HG03520 (cell line): ENCODE measurements around the gene VENTX.
"Not testable (repeated sequence)": the region's sequence is repeated elsewhere in the genome, so short reads cannot be mapped to it uniquely, and the experiment has no call there.

Experiments used
- ATAC-seq: cut with Tn5 transposase; IDR thresholded peaks from one replicate; pipeline ENCODE4 v1.9.1; 2021; ENCODE audit warnings: mild to moderate bottlenecking, moderate library complexity; ENCODE audit not compliant: unreplicated experiment

Gene VENTX

DNA sequence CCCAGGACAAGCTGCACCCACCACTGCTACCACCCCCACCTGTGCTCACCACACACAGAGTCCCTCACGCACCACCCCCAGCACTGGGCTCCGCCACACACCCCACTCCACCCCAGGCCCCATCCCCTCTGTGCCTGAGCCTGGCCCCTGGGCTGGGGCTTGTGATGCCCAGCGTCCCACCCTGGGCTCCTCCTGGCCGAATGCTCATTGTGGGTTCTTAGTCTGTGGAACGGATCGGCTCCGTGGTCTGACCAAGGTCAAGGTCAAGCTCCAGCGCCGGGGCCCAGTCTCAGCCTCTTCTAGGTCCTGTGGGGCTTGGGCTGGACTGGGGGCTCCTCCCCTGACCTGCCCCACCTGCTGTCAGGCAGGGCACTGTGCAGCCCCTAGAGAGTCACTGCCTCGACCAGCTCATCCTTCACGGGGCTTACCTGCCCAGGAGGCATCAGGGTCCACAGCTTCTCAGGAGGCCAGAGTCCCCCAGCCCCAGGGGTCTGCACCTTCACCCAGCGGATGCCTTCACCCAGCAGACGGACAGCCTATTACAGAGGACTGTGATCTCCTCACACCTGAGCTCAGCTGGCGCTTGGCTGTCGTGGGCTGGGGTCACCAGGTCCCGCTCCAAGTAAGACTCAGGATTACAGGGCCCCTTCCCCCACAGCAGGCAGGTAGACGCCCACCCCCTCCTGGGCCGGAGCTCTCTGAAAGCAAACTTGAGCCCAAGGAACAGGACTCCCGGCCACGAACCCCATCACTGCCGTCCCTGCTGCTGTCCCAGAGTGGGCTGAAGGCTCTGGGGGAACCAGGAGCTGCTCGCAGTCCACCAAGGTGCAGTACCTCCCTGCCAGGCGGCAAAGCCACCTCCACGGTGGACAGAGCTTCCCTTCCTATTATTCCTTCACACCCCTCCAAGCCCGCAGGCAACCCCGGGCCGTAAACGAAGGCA, 22.9 kb upstream of the VENTX start:
- no peak for ATAC-seq

DNA sequence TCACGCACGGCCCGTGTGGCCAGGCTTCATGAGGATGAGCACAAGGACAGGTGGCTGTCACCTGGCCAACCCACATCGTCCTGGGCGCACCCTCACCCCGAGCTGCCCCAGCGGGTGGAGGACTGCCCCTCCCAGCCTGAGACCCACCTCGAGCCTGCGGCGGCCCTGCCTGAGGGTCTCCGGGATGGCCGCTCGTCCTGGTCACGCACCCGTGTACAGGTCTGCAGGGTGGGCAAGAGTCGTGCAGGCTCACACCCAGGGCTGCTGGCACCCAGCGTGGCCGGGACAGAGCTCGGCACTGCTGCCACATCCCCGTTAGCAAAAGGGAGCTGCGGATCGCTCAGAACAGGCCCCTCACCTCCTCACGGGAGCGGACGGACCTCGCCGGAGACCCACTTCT, 22.1 kb upstream of the VENTX start:
- no peak for ATAC-seq

DNA sequence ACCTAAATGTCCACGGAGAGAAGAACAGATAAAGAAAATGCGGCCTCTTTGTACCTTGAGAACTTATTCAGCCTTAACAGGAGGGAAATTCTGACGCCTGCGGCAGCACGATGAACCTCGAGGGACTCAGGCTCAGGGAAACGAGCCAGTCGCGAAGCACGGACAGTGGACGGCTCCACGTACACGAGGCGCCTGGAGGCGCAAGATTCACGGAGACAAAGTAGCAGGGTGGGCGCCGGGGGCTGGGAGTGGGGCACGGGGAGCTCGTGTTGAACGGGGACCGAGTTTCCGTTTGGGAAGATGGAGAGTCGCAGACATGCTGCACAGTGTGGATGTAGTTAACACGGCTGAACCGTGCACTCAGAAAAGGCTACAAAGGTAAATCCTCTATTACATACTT, 20.9 kb upstream of the VENTX start:
- ATAC-seq = no peak

DNA sequence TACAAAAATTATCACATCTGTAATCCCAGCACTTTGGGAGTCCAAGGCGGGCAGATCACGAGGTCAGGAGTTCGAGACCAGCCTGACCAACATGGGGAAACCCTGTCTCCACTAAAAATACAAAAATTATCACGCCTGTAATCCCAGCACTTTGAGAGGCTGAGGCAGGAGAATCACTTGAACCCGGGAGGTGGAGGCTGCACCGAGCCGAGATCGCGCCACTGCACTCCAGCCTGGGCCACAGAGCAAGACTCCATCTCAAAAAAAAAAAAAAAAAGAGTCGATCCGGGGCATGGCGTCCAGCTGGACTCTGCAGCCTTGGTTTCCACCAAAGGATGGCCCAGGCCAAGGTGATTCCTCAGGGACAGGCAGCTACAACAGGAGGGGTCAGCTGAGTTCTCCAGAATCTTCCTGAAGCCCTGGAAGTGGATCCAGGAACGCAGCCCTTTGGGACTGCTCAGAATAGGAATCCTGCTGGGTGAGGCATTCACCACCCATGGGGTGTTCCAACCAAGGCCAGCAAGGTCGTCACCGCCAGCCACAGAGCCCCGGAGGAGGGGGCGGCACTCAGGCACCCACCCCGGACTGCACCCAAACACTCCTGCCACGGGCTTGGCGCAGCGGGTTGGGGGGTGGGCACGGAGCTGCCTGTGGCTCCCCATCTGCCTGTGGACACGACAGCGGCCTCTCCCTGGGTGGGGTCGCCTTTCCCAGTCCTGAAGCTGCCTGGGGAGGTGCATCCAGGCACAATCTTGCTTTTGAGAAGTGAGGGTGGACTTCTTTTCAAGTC, 19.7 kb upstream of the VENTX start:
- no peak for ATAC-seq

DNA sequence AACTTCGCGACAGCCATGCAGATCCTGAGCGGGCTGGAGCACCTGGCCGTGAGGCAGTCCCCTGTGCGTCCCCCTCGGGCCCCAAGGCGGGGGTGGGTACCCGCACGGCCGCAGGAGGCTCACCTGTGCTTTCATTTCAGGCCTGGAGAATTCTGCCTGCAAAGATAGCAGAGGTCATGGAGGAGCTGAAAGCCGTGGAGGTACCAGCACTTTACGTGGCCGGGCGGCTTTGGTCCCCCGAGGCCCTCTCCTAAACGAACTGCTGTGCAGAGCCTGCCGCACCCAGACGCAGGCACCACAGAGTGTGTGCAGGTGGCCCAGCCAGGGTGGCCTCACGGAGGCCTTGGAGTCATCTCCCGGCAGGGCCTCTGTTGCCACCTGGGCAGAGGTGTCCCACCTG, 18.8 kb upstream of the VENTX start:
- ATAC-seq = no peak

DNA sequence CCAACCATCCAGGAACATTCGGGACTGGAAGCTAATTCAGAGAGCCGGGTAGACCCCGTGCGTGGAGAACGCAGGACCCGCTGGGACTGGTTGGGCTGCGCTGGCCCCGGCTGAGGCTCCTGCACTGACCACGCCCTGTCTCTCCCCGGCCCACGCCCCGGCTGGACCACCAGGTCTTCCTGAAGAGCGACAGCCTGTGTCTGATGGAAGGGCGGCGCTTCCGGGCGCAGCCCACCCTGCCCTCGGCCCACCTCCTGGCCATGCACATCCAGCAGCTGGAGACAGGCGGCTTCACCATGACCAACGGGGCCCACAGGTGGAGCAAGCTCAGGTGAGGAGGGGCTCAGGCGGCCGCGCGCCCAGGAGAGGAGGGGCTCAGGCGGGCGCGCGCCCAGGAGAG, 17.9 kb upstream of the VENTX start:
- no peak for ATAC-seq

DNA sequence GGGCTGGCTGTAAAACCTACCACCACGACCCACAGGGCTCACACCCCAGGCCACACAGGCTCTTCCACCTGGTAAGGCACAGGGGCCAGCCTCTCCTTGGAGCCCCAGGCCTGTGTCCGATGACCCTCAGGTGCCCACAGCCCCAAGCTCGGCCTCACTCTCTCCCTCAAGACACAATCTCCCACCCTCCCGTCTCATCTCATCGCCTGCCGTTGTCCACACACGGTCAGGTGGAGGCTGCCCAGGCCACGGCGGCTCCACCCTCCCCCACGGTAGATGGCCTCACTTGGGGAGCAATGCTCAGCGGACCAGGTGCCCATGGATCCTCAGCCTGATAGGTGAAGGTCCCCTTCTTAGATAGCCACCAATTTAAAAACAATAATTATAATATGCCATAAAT, 16.3 kb upstream of the VENTX start:
- ATAC-seq = no peak

DNA sequence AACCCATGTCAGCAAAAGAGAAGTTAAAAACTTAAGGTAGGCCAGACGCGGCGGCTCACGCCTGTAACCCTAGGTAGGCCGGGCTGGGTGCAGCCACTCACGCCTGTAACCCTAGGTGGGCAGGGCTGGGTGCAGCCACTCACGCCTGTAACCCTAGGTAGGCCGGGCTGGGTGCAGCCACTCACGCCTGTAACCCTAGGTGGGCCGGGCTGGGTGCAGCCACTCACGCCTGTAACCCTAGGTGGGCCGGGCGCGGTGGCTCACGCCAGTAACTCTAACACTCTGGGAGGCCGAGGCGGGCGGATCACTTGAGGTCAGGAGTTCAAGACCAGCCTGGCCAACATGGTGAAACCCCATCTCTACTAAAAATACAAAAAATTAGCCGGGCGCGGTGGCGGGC, 15.9 kb upstream of the VENTX start:
- ATAC-seq = not testable (repeated sequence)

DNA sequence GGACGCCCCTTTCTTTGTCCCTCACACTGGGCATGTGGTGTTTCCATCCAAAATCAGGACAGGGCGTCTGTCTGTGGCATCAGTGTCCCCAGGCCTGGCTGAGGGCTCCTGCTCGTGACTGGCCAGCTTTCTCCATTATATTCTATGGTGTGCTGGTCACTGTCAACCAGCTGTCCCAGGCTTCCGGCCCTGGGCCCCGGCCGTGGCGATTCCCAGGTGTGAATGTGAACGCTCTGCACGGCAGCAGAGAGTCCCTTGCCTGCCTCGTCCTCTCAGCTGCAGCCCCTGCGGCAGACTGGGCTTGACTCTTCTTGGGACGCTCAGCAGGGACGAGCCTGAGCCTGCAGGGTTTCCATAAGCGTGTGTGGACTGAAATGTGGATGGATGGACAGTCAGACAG, 13.6 kb upstream of the VENTX start:
- ATAC-seq = no peak

DNA sequence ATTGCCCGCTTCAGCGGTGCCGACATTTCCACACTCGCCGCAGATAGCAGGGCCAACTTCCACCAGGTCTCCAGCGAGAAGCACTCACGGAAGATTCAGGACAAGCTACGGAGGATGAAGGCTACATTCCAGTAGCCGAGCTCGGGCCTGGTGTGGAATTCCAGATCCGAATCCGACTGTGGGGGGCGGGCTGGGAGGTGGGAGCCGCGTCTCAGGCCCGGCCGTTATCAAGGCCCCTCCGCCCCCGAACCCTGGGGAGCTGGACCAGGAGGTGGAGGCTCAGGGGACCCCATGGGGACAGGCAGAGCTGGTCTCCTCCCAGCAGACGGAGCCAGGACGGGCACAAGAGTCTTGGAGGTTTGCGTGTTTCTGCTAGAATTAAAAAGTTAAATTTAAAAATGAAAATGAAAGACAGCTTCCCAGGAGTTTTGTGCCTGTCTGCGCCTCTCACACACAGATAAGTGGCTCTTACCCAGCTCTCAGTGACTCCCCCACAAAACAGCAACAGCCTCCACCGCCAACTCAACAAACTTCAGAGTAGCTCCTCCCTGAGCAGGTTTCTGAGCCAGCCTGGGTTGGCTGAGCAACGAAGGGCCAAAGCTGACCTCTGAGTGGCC, 12.8 kb upstream of the VENTX start:
- ATAC-seq = no peak

DNA sequence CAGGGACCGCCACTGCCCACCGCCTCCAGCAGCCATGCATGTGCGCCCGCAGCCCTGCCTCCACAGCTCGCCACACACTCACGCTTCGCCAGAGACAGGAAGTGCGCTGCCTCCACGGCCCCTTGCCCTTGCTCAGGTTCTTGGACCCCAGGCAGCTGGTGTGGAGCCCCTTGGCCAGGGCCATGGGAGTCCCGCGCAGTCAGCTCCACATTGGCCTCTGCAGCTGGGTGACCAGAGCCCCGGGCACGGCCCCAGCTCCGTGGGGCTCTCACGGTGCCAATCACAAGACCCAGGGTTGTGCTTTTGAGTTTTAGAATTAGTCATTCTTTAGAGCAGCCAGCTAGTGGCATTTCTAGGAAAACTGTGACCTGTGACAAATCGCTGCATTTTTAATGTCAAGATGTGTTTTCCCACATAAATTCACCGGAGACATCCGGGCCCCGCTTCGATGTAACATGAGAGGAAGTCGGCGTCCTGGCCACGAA, 11.9 kb upstream of the VENTX start:
- no peak for ATAC-seq

DNA sequence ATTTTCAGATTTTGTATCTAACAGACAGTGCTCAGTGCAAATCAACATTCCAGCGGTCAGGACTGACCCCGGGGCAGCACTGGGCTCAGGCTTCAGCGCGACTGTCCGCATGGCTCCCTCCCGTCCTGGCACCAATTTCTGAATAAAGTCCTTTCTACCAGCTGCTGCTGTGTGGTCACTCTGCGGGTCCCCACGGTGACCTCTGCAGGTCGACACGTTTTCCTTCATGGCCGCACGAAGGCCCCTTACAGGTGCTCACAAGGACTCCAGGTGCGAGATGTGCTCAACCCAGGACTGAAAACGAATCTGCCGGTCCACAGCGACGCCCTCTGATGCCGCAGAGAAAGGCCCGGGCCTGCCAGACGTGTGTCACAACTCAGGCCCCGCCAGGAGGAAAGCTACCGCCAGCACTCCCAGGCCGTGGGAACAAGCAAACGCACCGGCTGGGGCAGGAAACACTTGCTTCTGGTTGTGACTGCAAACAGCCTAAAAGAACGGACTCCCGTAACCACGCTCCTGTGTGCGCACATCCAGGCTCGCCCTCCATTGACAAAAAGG, 11.3 kb upstream of the VENTX start:
- ATAC-seq = no peak

DNA sequence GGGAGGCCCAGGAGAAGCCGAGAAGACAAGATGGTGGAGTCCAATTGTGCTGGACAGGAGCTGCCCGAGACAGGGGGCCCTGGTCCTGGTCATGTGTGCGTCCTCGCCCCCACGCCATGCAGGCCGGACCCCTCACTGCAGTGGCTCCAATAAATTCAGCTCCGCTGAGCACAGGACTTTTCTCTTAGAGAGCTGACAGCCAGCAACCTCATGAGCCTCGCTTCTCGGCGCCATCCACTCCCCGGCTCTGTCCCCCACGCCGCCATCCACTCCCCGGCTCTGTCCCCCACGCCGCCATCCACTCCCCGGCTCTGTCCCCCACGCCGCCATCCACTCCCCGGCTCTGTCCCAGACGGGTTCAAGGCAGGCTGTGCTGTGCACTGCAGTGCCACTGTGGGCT, 10.4 kb upstream of the VENTX start:
- ATAC-seq = no peak

DNA sequence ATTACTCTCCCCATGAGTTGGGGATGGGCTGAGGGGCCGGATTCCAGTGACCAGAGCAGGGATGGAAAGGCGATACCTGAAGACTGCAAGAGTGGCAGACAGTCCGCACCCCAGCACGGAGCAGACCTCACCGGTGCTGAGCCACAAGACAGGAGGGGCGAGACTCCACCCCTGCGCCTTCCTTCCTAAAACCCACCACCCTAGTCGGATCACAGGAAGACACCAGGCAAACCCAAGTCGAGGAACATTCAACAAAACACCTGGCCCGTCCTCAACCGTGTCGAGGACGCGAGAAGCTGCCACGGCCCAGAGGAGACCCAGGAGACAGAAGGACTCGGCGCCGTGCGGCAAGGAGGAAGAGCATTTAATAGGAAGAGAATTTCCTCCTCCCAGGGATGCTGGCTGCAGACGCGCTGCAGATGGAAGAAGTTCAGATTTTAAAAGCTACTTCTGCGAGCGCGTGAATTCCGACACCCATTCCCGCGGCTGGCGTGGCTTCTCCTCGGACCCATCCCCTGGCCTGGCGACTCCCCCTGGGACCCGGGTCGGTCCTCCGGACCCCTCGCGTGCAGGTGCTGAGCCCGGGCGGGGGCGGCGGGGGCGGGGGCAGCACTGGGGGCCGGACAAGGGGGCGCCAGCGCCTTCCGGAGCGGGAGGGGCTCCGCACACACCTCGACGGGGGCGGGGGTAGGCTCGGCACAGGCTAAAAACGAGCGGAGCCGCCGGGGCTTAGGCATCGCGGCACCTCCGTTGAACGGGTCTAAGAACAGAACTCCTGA, 8.2 kb upstream of the VENTX start:
- ATAC-seq = no peak

DNA sequence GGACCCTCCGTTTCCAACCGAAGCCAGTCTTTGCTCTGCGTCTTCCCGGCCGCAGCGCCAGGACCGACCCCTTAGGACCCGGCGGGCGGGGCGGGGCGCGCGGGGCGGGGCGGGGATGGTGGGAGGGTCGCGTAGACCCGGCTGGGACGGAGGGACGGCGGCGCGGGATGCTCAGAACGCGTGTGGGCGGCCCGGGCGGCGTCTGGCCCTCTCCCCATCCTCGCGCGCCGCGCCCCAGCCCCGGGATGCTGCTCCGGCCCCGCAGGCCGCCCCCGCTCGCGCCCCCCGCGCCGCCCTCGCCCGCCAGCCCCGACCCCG, 7.7 kb upstream of the VENTX start, which contains the start of gene UTF1:
TSS of gene UTF1 (plus strand) at position 174 of the 318 bp plus-strand sequence. CDS start at position 246, 72 bp downstream.
- ATAC-seq = no peak

DNA sequence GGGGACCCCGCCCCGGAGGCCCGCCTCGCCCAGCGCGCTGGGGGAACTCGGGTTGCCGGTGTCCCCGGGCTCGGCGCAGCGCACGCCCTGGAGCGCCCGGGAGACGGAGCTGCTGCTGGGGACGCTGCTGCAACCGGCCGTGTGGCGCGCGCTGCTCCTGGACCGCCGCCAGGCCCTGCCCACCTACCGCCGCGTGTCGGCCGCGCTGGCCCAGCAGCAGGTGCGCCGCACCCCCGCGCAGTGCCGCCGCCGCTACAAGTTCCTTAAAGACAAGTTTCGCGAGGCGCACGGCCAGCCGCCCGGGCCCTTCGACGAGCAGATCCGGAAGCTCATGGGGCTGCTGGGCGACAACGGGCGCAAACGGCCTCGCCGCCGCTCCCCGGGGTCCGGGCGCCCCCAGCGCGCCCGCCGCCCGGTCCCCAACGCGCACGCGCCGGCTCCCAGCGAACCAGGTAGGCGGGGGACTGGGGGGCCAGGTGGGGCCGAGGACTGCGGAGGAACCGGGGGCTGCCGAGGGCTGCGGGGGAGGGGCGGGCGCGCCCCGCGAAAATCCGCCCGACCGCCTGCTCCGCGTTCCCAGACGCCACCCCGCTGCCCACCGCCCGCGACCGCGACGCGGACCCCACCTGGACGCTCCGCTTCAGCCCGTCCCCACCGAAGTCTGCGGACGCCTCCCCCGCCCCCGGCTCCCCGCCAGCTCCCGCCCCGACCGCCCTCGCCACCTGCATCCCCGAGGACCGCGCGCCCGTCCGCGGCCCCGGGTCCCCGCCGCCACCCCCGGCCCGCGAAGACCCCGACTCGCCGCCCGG, 7.1 kb upstream of the VENTX start:
- no peak for ATAC-seq

DNA sequence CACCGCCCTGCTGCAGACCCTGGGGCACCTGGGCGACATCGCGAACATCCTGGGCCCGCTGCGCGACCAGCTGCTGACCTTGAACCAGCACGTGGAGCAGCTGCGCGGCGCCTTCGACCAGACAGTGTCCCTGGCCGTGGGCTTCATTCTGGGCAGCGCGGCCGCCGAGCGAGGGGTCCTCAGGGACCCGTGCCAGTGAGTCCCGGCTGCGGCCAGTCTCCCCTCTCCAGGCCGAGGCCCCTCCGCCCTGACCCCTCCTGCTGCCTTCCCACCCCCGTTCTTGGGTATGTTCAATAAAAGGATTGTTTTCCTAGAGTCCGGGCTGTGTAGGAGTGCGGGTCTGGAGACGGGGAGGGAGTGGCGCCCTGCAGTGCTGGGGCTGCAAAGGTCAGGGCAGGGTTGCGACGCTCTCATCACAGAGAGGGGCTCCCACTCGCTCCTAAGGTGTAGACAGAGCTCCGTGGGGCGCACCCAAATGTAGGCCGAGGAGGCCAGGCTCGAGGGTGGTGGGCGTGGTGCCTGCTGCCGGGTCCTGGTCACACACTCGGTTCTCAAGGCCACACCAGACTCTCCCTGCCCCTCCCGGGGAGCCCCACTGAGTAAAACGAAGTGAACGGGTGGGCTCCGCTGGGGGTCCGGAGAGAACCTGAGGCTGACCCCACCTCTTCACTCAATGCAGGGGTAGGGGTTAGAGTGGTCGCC, 6.3 kb upstream of the VENTX start:
- no peak for ATAC-seq

DNA sequence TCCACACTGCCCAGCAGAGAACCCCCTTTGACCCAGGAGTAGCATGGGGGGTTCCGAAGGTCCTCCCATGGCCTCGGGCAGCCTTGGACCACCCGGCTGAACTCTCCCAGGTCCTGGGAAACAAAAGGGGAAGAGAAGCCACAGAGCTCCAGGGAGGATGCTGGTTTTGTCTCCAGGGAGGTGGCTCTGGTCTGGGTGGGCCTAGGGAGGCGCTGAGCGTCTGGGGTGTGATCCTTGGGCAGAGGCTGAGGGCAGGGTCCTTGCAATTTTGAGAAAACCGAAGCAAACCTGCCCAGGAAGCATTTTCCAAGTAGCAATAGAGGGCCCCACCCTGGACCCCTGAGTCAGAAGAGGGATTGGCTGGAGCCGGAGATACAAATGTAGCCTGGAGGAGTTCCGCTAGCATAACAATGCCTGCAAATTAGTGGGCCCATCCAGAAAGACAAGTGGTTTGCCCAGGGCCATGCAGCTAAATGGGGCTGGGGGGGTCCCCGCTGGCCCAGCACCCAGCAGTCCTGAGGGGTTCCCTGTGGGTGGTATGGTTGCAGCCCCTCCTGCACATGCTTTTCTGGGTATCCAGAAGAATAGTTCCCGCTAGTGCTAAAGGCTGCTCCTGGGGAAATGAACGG, 5.6 kb upstream of the VENTX start:
- no peak for ATAC-seq

DNA sequence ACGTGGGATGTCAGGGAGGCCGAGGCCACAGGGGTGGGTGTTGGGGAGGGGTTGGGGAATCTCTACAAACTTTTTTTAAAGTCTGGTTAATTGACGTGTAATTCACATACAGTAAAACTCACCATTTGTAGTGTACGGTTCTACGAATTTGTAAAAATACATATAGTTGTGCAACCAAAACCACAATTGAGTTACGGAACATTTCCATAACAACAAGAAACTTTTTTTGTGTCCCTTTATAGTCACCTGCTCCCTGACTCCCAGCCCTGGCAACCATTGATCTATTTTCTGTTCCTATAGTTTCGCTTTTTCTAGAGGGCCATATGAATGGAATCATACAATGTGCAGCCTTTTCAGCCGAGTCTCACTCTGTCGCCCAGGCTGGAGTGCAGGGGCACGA, 2.9 kb upstream of the VENTX start:
- ATAC-seq = not testable (repeated sequence)
